Upper lobe of right lung (tissue), 1 donor: ENCODE measurements around the gene DLG2. TPM values are rescaled to one million over a fixed set of nuclear protein-coding genes. Genes with fewer than 3 reads are reported as not detected.

ENCODE experiments used
- ATAC-seq: fragments of 200-7000 bp; cut with Tn5 transposase; one replicate; pipeline ENCODE4 v1.9.1; 2020; ENCODE audit warnings: mild to moderate bottlenecking, moderate library complexity
- DNase-seq: peaks from one replicate; pipeline ENCODE4 v3.0.0-alpha.2; 2020
- H3K27ac ChIP-seq: fragments of 200-600 bp; one replicate; pipeline ENCODE4 v1.8.0; 2022
- H3K27me3 ChIP-seq: fragments of 200-600 bp; one replicate; pipeline ENCODE4 v1.8.0; 2022; ENCODE audit warnings: mild to moderate bottlenecking
- H3K36me3 ChIP-seq: fragments of 200-600 bp; one replicate; pipeline ENCODE4 v1.8.0; 2022
- H3K4me1 ChIP-seq: fragments of 200-600 bp; one replicate; pipeline ENCODE4 v1.8.0; 2022
- H3K4me3 ChIP-seq: fragments of 200-600 bp; one replicate; pipeline ENCODE4 v1.8.0; 2022; ENCODE audit warnings: mild to moderate bottlenecking
- H3K9me3 ChIP-seq: fragments of 200-600 bp; one replicate; pipeline ENCODE4 v1.8.0; 2022
- intact Hi-C: fragments of 100-400 bp; cut with DNase I; formaldehyde crosslinking; loops from one replicate; pipeline ENCODE4 v1.11.0; 2022
- total RNA-seq: library from RNA; stranded (reverse); fragmentation: NEBNext Ultra II Directional; extraction: Animal tissue kit (Norgen Biotek cat#: 25700); gene quantifications from one replicate; pipeline ENCODE4 v1.2.1, GENCODE V29; 2021
- TF ChIP-seq, protein P1 (sequence below): fragments of 200-600 bp; IDR thresholded peaks from one replicate; pipeline ENCODE4 v1.8.0; 2022; ENCODE audit warnings: antibody characterized with exemption
- donor health status: DM: no; HTN: yes; CAD: no; lungs with severe emphysema.

Gene DLG2
- total RNA-seq, 1 donor from 2014 or later: 9.7 TPM

DNA sequence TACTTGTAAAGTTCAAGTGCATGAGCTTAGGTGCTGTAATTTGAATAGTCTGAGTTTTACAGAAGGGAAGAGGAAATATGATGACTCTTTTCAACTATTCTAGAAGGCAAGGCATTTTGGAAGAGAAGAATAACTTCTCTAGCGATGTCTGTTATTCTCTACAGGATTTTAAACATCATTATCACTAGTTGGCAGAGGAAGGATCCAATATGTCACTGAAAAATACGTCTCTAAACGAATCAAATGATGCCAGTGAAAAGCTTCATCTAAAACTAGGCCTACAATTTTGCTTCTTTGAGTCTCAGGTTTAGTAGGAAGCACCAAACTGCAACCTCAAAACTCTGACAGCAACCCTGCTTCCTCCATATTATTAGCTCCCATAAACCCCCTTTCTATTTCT lies 581.4 kb downstream of the DLG2 start:
- intact Hi-C loops: no loop called here
- no peaks in the 10 kb centered on the region for H3K4me1 ChIP-seq
- no peaks in the 10 kb centered on the region for H3K36me3 ChIP-seq
- ATAC-seq (no peak), DNase-seq (no peak)
- no peaks in the 10 kb centered on the region for H3K9me3 ChIP-seq
- no peaks in the 10 kb centered on the region for H3K27me3 ChIP-seq
- H3K4me3 ChIP-seq: no peak overlapping the region
- TF ChIP-seq, protein P1, sequence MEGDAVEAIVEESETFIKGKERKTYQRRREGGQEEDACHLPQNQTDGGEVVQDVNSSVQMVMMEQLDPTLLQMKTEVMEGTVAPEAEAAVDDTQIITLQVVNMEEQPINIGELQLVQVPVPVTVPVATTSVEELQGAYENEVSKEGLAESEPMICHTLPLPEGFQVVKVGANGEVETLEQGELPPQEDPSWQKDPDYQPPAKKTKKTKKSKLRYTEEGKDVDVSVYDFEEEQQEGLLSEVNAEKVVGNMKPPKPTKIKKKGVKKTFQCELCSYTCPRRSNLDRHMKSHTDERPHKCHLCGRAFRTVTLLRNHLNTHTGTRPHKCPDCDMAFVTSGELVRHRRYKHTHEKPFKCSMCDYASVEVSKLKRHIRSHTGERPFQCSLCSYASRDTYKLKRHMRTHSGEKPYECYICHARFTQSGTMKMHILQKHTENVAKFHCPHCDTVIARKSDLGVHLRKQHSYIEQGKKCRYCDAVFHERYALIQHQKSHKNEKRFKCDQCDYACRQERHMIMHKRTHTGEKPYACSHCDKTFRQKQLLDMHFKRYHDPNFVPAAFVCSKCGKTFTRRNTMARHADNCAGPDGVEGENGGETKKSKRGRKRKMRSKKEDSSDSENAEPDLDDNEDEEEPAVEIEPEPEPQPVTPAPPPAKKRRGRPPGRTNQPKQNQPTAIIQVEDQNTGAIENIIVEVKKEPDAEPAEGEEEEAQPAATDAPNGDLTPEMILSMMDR: no peak
- no peak overlapping the region for H3K27ac ChIP-seq

DNA sequence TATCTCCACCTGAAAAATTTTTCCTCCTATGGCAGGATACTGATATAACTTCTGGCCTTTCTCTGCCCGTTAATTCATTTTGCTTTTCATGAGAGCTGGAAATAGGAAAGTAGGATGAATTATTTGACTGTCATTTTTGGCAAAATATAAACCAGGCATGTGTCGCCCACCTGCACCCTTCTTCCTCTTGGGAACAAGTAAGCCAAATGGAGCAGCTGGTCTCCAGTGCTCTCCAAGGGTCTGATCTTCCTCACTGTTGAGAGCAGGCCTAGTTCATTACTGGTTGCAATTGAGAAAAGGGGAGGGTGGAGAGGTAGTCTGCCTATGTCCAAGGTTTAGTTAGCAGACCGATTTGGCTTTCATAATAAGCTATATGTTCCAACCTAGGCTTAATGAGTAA lies 582.2 kb downstream of the DLG2 start:
- Histone ChIP-seq H3K9me3 (no peaks in the 10 kb centered on the region), H3K4me3 (no peak overlapping the region), H3K36me3 (no peaks in the 10 kb centered on the region), H3K27ac (no peak overlapping the region), H3K4me1 (no peaks in the 10 kb centered on the region), H3K27me3 (no peaks in the 10 kb centered on the region)
- ATAC-seq (no peak), DNase-seq (no peak)
- TF ChIP-seq, protein P1: no peak
- intact Hi-C loops: no loop called here

DNA sequence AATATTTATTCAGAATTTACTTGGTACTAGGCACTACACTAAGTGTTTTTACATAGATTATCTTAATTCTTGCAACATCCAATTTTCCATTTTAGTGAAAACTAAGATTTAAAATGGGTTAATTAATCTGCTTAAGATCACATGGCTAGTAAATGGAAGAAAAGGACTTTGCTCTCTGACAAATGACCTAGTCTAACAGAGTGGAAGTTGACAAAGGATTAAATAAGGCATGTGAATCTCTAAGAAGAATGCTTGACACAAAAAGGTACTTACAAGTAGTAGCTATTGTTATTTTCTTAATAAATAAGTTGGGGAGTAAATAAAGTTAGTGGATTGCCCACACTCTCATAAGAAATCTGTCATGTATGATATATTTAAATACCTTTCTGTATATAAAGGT lies 584.8 kb downstream of the DLG2 start:
- Histone ChIP-seq H3K9me3 (no peaks in the 10 kb centered on the region), H3K27ac (no peak overlapping the region), H3K27me3 (no peaks in the 10 kb centered on the region), H3K4me3 (no peak overlapping the region), H3K36me3 (no peaks in the 10 kb centered on the region), H3K4me1 (no peaks in the 10 kb centered on the region)
- intact Hi-C loops: no loop called here
- DNase-seq (no peak), ATAC-seq (no peak)
- TF ChIP-seq, protein P1: no peak

DNA sequence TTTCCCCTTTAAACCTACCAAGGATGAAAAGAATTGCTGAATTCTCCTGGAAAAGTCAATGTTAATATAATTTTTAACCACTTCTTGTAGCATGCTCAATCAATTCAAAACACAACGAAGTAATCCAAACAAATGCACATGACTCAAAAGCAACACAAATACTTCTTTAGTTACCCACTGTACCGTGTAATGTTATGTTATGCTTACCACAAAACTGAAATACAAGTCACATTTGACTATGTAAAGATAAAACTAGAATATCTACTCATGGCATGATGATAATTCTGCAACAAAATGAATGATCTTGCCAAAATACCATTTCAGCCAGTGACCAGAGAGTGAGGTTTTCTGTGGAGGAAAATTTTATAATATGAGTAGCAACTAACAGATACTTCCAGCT lies 587.0 kb downstream of the DLG2 start:
- intact Hi-C loops: no loop called here
- H3K4me3 ChIP-seq: no peak overlapping the region
- no peak for ATAC-seq
- no peaks in the 10 kb centered on the region for H3K4me1 ChIP-seq
- TF ChIP-seq, protein P1: no peak
- no peak for DNase-seq
- no peak overlapping the region for H3K27ac ChIP-seq
- no peaks in the 10 kb centered on the region for H3K36me3 ChIP-seq
- no peaks in the 10 kb centered on the region for H3K9me3 ChIP-seq
- no peaks in the 10 kb centered on the region for H3K27me3 ChIP-seq

DNA sequence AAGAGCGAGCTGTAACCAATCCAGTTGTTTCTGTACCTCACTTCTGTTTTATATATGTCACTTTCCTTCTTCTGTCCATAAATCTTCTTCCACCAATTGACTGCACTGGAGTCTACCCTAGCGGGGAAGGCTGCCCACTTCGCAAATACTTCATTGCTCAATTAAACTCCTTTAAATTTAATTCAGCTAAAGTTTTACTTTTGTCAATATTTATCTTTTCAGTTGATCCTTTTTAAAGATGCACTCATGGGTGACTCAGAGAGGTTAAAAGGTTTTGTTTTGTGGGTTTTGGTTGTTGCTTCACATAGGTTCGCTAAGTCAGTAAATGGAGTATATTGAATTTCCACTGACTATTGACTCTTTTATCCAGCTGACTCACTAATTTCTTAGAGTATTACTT lies 597.2 kb downstream of the DLG2 start:
- no peak overlapping the region for H3K27ac ChIP-seq
- intact Hi-C loops: no loop called here
- no peaks in the 10 kb centered on the region for H3K9me3 ChIP-seq
- H3K4me1 ChIP-seq: no peaks in the 10 kb centered on the region
- H3K4me3 ChIP-seq: no peak overlapping the region
- ATAC-seq (no peak), DNase-seq (no peak)
- no peaks in the 10 kb centered on the region for H3K36me3 ChIP-seq
- TF ChIP-seq, protein P1: no peak
- no peaks in the 10 kb centered on the region for H3K27me3 ChIP-seq
